GM19099 (cell line): Measurements from ENCODE around the gene HOXC10.

Experiments
- POLR2A ChIP-seq: IDR thresholded peaks from 3 replicates; pipeline ENCODE4 v1.6.1; 2011; ENCODE audit warnings: low read depth; ENCODE audit not compliant: insufficient read length; ENCODE audit errors: extremely low read depth

The HOXC10 gene

GRCh38 chr12:53996240-53997203 is 11.6 kb downstream of the HOXC10 start:
- TF ChIP-seq POLR2A, result no peak

- no peak for TF ChIP-seq POLR2A
These were observed 12.5 kb downstream of the HOXC10 start for GRCh38 chr12:53997204-53998109.

GRCh38 chr12:53998110-53998899 is 13.4 kb downstream of the HOXC10 start:
- TF ChIP-seq POLR2A, result no peak

- no peak for TF ChIP-seq POLR2A
These were observed 13.9 kb downstream of the HOXC10 start for GRCh38 chr12:53998900-53999236.

- TF ChIP-seq POLR2A, result no peak
These were observed 14.7 kb downstream of the HOXC10 start for GRCh38 chr12:53999559-54000115.

GRCh38 chr12:54000116-54001114 is 15.5 kb downstream of the HOXC10 start, which contains the start of gene HOXC9:
TSS of gene HOXC9 (plus strand) at chr12:54000161. CDS start at chr12:54000189, 28 bp downstream.
- no peak for TF ChIP-seq POLR2A

- no peak for TF ChIP-seq POLR2A
These were observed 16.6 kb downstream of the HOXC10 start for GRCh38 chr12:54001283-54002187.

- no peak for TF ChIP-seq POLR2A
These were observed 17.4 kb downstream of the HOXC10 start for GRCh38 chr12:54002278-54002914.

- no peak for TF ChIP-seq POLR2A
These were observed 18.0 kb downstream of the HOXC10 start for GRCh38 chr12:54002915-54003389.

GRCh38 chr12:54003625-54004024 is 18.7 kb downstream of the HOXC10 start:
- TF ChIP-seq POLR2A, result no peak

GRCh38 chr12:54004063-54004840 is 19.3 kb downstream of the HOXC10 start:
- TF ChIP-seq POLR2A, result no peak
